H1 (cell line): ENCODE data around the gene CDKN2B. TPM values are rescaled to one million over a fixed set of nuclear protein-coding genes. Genes with fewer than 3 reads are reported as not detected.

Source experiments
- CEBPB ChIP-seq: IDR thresholded peaks from 2 replicates; pipeline ENCODE4 v1.6.1; 2012; ENCODE audit warnings: low read depth, low read length
- EZH2 ChIP-seq: fragments of 200-600 bp; sonication (generic); IDR thresholded peaks from 2 replicates; pipeline ENCODE4 v1.7.1; 2012; ENCODE audit warnings: low read depth, mild to moderate bottlenecking, moderate library complexity, low read length, inconsistent platforms; ENCODE audit not compliant: severe bottlenecking
- HDAC6 ChIP-seq: IDR thresholded peaks from one replicate; pipeline ENCODE4 v1.7.1; 2012; ENCODE audit warnings: low read depth, mild to moderate bottlenecking, inconsistent platforms, low read length, moderate library complexity
- SIRT6 ChIP-seq: IDR thresholded peaks from one replicate; pipeline ENCODE4 v1.7.1; 2012; ENCODE audit warnings: low read length, inconsistent platforms
- TAF7 ChIP-seq: optimal IDR thresholded peaks from 2 replicates; pipeline ENCODE3; 2011; ENCODE audit warnings: low read depth, mild to moderate bottlenecking, inconsistent platforms, low read length, moderate library complexity, borderline replicate concordance
- YY1 ChIP-seq: IDR thresholded peaks from 2 replicates; pipeline ENCODE4 v1.6.1; 2011; ENCODE audit warnings: low read depth, mild to moderate bottlenecking, low read length
- polyA plus RNA-seq, 7 experiments: library from polyadenylated mRNA; depleted of rRNA in 3 of 7; stranded (reverse) in 5 of 7; unstranded in 2 of 7; fragments of >200 nt in 5 of 7; fragments of 200-250 nt in 2 of 7; gene quantifications; 1 replicate in 5 of 7; 2 replicates in 1 of 7; 4 replicates in 1 of 7; pipeline versions ENCODE4 v1.2.1 to v1.2.3, GENCODE V29; 2011 to 2013; ENCODE audit warnings: missing spikeins in 2 of 7, mixed read lengths in 2 of 7
- total RNA-seq: library from RNA; stranded (reverse); fragmentation: NEBNext Ultra II Directional; extraction: Animal tissue kit (Norgen Biotek cat#: 25700); gene quantifications from 2 replicates; pipeline ENCODE4 v1.2.1, GENCODE V29; 2021
- TF ChIP-seq, protein P1 (sequence below): fragments of 300-600 bp; sonication (generic); IDR thresholded peaks from 2 replicates; pipeline ENCODE4 v1.7.1; 2012; ENCODE audit warnings: low read length, moderate library complexity, mild to moderate bottlenecking, inconsistent platforms; ENCODE audit not compliant: insufficient replicate concordance
- TF ChIP-seq, protein P2 (sequence below), 3 experiments: IDR thresholded peaks; 1 replicate in 2 of 3; 2 replicates in 1 of 3; pipeline versions ENCODE4 v1.5.1 to v1.6.1; 2011; ENCODE audit warnings: low read length in 3 of 3, mild to moderate bottlenecking in 3 of 3, inconsistent platforms in 2 of 3, low read depth in 1 of 3, moderate library complexity in 1 of 3; ENCODE audit not compliant: insufficient read depth in 1 of 3; ENCODE audit errors: control extremely low read depth in 1 of 3

The CDKN2B gene
- total and polyA plus RNA-seq, 2 of the 8 experiments (the other 6 are each of a cell fraction or from before 2014, with no cell fraction given) = 0.20 to 0.88 TPM

DNA sequence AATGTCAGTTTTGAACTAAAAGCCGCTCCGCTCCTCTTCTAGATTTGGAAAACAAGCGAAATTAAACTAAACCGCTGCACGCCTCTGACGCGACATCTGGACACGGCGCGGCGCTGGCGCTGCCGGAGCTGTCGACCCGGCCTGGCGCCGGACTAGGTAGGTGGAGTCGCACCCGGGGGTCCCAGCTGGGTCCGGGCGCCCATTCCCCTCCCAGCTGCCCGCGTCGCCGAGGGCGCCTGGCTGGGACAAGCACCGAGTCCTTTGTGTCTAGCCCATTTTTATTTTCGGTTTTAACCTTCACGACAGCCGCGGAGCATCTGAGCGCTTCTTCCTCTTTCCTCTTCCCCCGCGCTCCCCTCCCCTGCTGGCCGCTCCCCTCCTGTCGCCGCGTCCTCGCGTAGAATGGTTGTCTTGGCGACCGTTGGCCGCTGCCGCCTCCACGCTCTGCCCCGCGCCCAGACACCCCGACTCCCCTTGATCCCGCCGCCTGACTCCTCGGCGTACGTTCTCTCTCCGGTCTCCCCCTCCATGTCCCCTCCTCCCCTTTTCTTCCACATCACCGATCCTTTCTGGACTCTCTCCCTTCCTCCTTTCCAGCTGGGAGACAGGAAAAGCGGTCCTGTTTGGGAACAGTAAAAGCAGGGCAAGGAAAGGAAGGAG, 14.0 kb downstream of the CDKN2B start (continued):
- TF ChIP-seq, protein P1, sequence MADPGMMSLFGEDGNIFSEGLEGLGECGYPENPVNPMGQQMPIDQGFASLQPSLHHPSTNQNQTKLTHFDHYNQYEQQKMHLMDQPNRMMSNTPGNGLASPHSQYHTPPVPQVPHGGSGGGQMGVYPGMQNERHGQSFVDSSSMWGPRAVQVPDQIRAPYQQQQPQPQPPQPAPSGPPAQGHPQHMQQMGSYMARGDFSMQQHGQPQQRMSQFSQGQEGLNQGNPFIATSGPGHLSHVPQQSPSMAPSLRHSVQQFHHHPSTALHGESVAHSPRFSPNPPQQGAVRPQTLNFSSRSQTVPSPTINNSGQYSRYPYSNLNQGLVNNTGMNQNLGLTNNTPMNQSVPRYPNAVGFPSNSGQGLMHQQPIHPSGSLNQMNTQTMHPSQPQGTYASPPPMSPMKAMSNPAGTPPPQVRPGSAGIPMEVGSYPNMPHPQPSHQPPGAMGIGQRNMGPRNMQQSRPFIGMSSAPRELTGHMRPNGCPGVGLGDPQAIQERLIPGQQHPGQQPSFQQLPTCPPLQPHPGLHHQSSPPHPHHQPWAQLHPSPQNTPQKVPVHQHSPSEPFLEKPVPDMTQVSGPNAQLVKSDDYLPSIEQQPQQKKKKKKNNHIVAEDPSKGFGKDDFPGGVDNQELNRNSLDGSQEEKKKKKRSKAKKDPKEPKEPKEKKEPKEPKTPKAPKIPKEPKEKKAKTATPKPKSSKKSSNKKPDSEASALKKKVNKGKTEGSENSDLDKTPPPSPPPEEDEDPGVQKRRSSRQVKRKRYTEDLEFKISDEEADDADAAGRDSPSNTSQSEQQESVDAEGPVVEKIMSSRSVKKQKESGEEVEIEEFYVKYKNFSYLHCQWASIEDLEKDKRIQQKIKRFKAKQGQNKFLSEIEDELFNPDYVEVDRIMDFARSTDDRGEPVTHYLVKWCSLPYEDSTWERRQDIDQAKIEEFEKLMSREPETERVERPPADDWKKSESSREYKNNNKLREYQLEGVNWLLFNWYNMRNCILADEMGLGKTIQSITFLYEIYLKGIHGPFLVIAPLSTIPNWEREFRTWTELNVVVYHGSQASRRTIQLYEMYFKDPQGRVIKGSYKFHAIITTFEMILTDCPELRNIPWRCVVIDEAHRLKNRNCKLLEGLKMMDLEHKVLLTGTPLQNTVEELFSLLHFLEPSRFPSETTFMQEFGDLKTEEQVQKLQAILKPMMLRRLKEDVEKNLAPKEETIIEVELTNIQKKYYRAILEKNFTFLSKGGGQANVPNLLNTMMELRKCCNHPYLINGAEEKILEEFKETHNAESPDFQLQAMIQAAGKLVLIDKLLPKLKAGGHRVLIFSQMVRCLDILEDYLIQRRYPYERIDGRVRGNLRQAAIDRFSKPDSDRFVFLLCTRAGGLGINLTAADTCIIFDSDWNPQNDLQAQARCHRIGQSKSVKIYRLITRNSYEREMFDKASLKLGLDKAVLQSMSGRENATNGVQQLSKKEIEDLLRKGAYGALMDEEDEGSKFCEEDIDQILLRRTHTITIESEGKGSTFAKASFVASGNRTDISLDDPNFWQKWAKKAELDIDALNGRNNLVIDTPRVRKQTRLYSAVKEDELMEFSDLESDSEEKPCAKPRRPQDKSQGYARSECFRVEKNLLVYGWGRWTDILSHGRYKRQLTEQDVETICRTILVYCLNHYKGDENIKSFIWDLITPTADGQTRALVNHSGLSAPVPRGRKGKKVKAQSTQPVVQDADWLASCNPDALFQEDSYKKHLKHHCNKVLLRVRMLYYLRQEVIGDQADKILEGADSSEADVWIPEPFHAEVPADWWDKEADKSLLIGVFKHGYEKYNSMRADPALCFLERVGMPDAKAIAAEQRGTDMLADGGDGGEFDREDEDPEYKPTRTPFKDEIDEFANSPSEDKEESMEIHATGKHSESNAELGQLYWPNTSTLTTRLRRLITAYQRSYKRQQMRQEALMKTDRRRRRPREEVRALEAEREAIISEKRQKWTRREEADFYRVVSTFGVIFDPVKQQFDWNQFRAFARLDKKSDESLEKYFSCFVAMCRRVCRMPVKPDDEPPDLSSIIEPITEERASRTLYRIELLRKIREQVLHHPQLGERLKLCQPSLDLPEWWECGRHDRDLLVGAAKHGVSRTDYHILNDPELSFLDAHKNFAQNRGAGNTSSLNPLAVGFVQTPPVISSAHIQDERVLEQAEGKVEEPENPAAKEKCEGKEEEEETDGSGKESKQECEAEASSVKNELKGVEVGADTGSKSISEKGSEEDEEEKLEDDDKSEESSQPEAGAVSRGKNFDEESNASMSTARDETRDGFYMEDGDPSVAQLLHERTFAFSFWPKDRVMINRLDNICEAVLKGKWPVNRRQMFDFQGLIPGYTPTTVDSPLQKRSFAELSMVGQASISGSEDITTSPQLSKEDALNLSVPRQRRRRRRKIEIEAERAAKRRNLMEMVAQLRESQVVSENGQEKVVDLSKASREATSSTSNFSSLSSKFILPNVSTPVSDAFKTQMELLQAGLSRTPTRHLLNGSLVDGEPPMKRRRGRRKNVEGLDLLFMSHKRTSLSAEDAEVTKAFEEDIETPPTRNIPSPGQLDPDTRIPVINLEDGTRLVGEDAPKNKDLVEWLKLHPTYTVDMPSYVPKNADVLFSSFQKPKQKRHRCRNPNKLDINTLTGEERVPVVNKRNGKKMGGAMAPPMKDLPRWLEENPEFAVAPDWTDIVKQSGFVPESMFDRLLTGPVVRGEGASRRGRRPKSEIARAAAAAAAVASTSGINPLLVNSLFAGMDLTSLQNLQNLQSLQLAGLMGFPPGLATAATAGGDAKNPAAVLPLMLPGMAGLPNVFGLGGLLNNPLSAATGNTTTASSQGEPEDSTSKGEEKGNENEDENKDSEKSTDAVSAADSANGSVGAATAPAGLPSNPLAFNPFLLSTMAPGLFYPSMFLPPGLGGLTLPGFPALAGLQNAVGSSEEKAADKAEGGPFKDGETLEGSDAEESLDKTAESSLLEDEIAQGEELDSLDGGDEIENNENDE = no peak
- TF ChIP-seq SIRT6 (no peak), YY1 (no peak), EZH2 (no peak), TAF7 (no peak), HDAC6 (no peak), CEBPB (no peak)
- TF ChIP-seq, protein P2, sequence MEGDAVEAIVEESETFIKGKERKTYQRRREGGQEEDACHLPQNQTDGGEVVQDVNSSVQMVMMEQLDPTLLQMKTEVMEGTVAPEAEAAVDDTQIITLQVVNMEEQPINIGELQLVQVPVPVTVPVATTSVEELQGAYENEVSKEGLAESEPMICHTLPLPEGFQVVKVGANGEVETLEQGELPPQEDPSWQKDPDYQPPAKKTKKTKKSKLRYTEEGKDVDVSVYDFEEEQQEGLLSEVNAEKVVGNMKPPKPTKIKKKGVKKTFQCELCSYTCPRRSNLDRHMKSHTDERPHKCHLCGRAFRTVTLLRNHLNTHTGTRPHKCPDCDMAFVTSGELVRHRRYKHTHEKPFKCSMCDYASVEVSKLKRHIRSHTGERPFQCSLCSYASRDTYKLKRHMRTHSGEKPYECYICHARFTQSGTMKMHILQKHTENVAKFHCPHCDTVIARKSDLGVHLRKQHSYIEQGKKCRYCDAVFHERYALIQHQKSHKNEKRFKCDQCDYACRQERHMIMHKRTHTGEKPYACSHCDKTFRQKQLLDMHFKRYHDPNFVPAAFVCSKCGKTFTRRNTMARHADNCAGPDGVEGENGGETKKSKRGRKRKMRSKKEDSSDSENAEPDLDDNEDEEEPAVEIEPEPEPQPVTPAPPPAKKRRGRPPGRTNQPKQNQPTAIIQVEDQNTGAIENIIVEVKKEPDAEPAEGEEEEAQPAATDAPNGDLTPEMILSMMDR (IDR thresholded peaks at IDR 0.05; ENCODE audit: control extremely low read depth in 1 of 3, insufficient read depth in 1 of 3, low read depth in 1 of 3, low read length in 3 of 3) = no peak
